IPS-NIHi7 (cell line): ENCODE data around the gene STIM2.
"Not testable (repeated sequence)": the region's sequence is repeated elsewhere in the genome, so short reads cannot be mapped to it uniquely, and the experiment has no call there.

Experiments
- DNase-seq: peaks from one replicate; pipeline ENCODE4 v3.0.0; 2012; ENCODE audit warnings: mixed read lengths; ENCODE audit errors: extremely low spot score

The STIM2 gene

GRCh38 chr4:26860157-26860921, at the start of gene STIM2:
STIM2 (plus strand) TSS chr4:26860841.
- DNase-seq = peak; percentile 88

GRCh38 chr4:26811571-26811970, 49.1 kb upstream of the STIM2 start:
- DNase-seq = not testable (repeated sequence)

DNA sequence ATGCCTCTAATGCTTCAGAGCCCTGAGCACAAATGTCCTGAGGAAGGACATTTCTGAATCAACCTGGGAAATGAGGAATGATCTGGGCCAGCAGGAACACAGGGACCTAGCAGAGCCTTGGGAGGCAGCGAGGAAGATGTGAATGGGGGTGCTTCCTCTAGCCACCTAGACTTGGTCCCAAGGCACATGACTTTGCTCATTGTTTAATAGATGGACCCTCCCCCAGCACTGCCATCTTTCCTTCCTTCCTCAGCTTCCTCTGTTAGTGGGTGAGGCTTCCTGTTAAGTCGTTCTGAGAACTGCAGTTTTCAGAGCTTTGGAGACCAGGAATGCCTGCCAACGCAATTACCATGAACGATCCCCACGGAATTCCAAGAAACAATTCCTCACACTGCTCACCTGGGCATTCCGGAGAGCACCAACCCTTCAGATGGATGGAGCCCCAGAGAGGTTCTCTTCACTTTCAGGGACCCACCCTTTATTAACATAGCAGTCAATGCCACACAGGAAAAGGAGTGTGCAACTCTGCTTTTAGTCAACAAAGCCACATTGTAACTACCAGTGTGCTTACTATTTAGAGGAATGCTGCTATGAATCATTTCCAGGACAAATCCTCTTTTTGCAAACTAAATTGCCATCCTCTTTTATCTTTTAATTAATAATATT, 48.5 kb upstream of the STIM2 start:
- no peak for DNase-seq

GRCh38 chr4:26813698-26814097, 46.9 kb upstream of the STIM2 start:
- DNase-seq = no peak

DNA sequence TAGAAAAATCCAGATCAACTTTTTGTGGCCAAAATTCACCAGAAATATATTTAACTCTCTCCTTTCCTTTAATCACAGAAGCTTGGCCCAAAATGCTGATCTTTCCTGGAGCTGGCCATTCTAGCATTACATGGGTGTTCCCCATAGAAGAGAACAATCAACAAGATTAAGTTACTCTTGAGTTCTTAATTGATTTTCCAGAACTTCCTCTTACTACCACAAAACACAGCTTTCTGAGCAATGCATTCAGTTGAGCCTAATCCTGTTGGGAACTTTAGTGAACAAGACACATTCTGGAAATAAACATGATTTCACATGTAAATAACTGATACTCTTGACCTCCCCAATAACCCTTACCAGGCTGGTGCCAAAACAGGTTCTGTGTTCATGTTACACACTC, 45.4 kb upstream of the STIM2 start:
- DNase-seq = no peak

GRCh38 chr4:26815706-26816105, 44.9 kb upstream of the STIM2 start:
- DNase-seq = no peak

- peak; percentile 57 for DNase-seq
Observed at GRCh38 chr4:26819026-26819425, 41.6 kb upstream of the STIM2 start.

DNA sequence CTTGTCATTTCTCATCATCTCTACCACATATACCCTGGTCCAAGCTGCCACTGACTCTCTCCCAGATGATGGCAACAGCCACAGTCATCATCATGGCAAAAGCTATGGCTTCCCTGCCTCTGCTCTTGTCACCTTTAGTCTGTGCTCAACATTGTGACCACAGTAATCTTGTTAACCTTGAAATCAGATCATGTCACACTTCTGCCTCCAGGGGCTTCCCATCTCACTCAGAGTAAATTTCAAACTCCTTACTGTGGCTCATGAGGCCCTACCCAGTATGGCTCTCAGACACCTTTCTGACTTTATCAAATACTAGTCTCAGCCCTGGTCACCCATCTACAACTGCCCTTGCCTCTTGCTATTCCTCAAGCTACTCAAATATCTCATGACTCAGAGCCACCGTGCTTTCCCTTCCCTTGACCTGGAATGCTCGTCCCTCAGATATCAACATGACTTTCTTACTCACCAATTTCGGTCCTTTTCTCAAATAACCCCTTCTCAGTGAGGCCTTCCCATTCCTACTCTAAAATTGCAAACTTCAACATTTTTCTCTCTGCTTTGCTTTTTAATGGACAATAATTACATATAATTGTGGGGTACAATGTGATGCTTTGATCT, 41.1 kb upstream of the STIM2 start:
- DNase-seq = no peak

DNA sequence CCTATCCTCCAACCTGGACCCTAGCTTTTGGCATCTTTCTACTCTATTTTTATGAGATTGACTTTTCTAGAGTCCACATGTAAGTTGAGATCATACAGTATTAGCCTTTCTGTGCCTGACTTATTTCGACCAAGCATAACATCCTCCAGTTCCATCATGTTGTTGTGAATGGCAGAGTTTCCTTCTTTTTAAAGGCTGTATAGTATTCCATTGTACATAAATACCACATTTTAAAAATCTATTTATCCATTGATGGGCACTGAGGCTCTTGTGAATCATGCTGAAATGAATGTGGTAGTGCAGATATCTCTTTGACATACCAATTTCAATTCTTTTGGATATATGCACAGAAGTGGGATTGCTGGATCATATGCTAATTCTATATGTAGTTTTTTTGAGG, 40.3 kb upstream of the STIM2 start:
- no peak for DNase-seq

DNA sequence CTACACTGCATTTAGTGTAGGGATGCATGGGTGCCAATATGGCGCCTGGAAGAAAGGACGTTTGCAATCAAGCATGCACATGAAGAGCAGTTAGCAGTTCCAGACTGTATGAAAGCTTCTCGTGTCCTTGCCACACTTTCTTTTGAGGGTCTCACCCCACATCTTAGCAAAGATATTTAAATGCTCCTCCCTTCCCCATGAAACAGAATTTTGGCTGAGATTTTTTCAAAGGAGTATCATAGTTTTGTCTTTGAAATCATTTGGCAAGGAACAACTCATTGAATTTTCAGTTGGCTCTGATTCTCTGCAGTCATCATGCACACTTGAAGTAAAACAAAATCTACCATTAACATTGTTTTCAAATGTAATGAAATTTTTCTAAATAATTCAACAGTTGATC, 39.6 kb upstream of the STIM2 start:
- DNase-seq = no peak

DNA sequence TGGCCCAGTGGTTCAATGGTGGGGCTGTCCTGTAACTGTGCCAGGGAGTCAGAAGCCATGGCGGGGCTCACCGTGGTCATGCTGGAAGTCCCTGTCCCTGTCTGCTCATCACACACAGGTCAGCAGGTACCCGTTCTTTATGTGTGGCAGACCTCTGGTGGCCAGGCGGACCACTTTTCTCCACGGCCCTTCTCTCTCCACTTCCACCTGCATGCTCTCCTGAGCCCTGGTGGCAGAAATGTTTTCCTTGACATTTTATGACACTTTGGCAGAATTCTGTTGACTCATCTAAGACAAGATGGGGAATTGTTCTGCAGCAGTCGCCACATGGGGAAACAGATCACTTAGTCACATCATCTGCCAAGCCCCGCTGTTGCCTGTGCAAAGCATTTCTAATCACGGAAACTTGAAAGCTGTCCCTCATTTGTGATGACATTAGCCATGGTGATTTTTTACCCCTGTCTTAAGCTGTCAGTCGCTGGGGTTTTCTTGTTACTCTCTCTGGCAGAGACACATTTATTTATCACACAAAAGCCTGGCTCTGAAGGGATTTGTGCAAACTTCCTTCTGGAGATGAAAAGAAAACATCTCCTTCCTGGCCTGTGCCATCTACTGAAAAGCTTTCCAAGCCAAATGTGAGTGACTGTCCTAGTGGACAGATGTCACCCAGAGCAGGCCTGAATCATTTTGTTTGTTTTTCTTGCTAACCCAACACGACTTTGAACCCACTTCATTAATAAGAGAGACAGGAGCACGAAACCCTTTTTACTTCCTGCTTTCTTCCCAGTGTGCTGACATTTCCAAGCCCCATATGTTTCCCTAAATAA, 38.8 kb upstream of the STIM2 start:
- no peak for DNase-seq

GRCh38 chr4:26822546-26822945, 38.1 kb upstream of the STIM2 start:
- no peak for DNase-seq

DNA sequence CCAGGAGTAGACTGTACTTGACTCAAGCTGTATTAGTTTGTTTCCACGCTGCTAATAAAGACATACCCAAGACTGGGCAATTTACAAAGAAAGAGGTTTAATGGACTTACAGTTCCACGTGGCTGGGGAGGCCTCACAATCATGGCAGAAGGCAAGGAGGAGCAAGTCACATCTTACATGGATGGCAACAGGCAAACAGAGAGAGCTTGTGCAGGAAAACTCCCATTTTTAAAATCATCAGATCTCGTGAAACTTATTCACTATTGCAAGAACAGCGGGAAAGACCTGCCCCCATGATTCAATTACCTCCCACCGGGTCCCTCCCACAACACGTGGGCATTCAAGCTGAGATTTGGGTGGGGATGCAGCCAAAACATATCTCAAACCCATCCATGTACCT, 37.7 kb upstream of the STIM2 start:
- DNase-seq = not testable (repeated sequence)

- DNase-seq = no peak
Observed at GRCh38 chr4:26823583-26823982, 37.1 kb upstream of the STIM2 start.

DNA sequence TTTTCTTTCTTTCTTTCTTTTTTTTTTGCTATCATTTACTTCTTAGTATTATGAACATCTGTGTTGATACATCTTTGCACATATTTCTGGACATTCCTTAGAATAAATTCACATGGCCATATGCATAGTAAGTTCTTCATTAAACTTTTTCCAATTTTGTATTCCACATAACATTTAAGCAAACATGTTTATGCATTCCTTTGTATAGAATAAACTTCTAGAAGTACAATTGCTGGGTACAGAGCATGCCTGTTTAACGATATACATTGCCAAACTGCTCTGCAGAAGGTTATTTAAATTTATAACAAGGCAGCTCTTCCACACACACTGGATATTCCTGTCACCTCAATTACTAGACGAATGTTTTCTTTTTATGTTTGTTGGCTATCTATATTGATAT, 36.0 kb upstream of the STIM2 start:
- no peak for DNase-seq

GRCh38 chr4:26826721-26827120, 33.9 kb upstream of the STIM2 start:
- no peak for DNase-seq

- DNase-seq = not testable (repeated sequence)
Observed at GRCh38 chr4:26827336-26827735, 33.3 kb upstream of the STIM2 start.

DNA sequence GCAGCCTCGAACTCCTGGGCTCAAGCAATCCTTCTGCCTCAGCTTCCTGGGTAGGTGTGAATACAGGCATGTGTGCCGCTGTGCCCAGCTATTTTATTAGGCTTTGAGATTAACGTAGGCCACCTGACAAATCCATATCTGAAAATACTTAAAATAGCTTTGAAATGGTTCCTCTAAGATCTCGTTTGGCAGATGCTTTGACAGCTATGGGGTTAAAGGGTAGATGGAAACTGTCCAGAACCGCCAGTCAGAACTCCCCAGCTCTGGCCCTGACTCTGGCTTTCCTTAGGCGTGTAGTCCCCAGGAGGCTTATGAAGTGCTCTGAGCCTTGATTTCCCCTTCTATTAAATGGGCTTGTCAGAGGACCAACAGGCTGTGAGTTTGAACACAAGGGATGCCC, 32.8 kb upstream of the STIM2 start:
- no peak for DNase-seq

GRCh38 chr4:26829018-26829417, 31.6 kb upstream of the STIM2 start:
- DNase-seq = no peak

- DNase-seq = no peak
Observed at GRCh38 chr4:26830033-26830432, 30.6 kb upstream of the STIM2 start.

DNA sequence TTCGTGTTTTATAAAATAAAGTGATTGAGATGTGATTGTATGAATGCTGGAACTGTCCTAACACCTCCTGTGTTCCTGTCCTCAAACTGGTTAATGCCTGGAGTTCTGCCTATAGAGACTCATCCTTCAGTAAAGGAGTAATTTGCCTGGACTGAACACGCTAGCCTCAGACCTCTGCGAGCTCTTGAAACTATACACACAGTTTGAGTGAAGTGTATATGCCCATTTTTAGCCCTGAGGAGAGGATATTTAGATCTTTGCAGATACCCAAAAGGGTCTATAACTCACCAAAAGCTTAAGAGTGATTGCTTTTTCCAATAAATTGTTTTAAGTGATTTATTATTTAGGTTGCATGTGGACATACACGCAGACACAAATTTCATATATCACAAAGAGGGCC, 29.9 kb upstream of the STIM2 start:
- no peak for DNase-seq

DNA sequence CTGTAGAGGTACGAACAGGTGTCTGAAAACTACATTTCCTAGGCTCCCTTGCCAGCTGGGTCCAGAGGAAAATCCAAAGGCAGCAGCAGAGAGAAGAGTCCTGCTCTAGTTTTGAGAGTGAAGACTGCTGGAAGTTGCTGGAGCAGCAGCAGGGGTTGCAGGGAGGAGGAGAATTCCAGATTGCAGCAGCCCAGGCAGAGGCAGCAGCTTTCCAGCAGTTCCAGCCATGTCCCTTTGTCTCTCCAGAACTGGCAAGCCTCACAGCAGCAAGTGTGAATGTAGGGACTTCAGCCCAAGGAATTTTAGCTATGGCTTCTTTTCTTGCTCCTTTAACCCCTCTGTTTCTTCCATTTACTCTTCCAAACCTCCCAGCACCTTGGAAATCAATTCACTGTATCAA, 24.1 kb upstream of the STIM2 start:
- DNase-seq = no peak
